Adrenal gland (tissue), 5 donors: Measurements from ENCODE around the gene ADAMTS8.

Experiments used
- CTCF ChIP-seq, 6 experiments: fragments of 450-650 bp in 4 of 6; fragments of 200-600 bp in 2 of 6; sonication (generic) in 1 of 6; IDR thresholded peaks; 1 replicate in 5 of 6; 2 replicates in 1 of 6; pipeline versions ENCODE4 v1.5.1 to v1.8.0; 2016 to 2021; ENCODE audit warnings: antibody characterized with exemption in 6 of 6, mild to moderate bottlenecking in 2 of 6, moderate library complexity in 1 of 6
- POLR2A ChIP-seq, 2 donors: fragments of 450-650 bp; IDR thresholded peaks; one replicate each; pipeline ENCODE4 v1.6.1; 2017; ENCODE audit warnings: antibody characterized with exemption in 2 of 2, mild to moderate bottlenecking in 2 of 2, moderate library complexity in 1 of 2
- donor health status: DM: no; HTN: no; CAD: no.

- TF ChIP-seq CTCF (IDR thresholded peaks at IDR 0.05) (no peak), POLR2A (IDR thresholded peaks at IDR 0.05) (no peak)
Measured at GRCh38 chr11:130474637-130475400, 46.4 kb upstream of the ADAMTS8 start.
